ENCODE data around the gene HADHA.

The HADHA gene

GRCh38 chr2:26202981-26203490 is 41.4 kb downstream of the HADHA start:
- Histone ChIP-seq H3K9ac (ENCODE audit: low read length) (no peak overlapping the region), H3K4me3 (ENCODE audit: low read length) (no peak overlapping the region), H3K4me1 (ENCODE audit: low read length) (0 out of 2 replicates have a peak, but pooled peaks cover 4% of the 10 kb centered on the region), H3K27ac (ENCODE audit: low read length) (no peak overlapping the region), H3K4me2 (ENCODE audit: low read length) (no peak overlapping the region), H3K27me3 (ENCODE audit: low read depth, low read length) (no peaks in the 10 kb centered on the region), H3K36me3 (replicated peaks; ENCODE audit: low read depth, low read length) (peaks cover 75% of the 10 kb centered on the region), H3K79me2 (ENCODE audit: low read length) (no peaks in the 10 kb centered on the region), H4K20me1 (ENCODE audit: insufficient read depth, low read length) (no peaks in the 10 kb centered on the region), H2AFZ (ENCODE audit: low read depth, low read length) (no peak overlapping the region), H3K9me3 (ENCODE audit: insufficient read depth, low read length) (peaks cover 4% of the 10 kb centered on the region; the same call in 1 of the 2 replicates)
- TF ChIP-seq EZH2phosphoT487 (IDR thresholded peaks at IDR 0.05; ENCODE audit: low read depth) (no peak), CTCF (IDR thresholded peaks at IDR 0.05; ENCODE audit: low read depth, low read length) (no peak)

- no peaks in the 10 kb centered on the region for H3K79me2 ChIP-seq (ENCODE audit: low read length)
- H2AFZ ChIP-seq (ENCODE audit: low read depth, low read length), result no peak overlapping the region
- H3K4me3 ChIP-seq (ENCODE audit: low read length), result no peak overlapping the region
- no peaks in the 10 kb centered on the region for H3K27me3 ChIP-seq (ENCODE audit: low read depth, low read length)
- peak overlapping the region; percentile 74 for H3K27ac ChIP-seq (ENCODE audit: low read length)
- peaks cover 13% of the 10 kb centered on the region for H3K9me3 ChIP-seq (ENCODE audit: insufficient read depth, low read length)
- TF ChIP-seq CTCF (IDR thresholded peaks at IDR 0.05; ENCODE audit: low read depth, low read length), result no peak
- no peak for TF ChIP-seq EZH2phosphoT487 (IDR thresholded peaks at IDR 0.05; ENCODE audit: low read depth)
- peaks cover 81% of the 10 kb centered on the region for H3K36me3 ChIP-seq (replicated peaks; ENCODE audit: low read depth, low read length)
- peaks cover 23% of the 10 kb centered on the region for H3K4me1 ChIP-seq (ENCODE audit: low read length)
- H3K9ac ChIP-seq (ENCODE audit: low read length), result no peak overlapping the region
- peaks cover 5% of the 10 kb centered on the region for H4K20me1 ChIP-seq (ENCODE audit: insufficient read depth, low read length)
- peak overlapping the region; percentile 27; the same call in 1 of the 2 replicates for H3K4me2 ChIP-seq (ENCODE audit: low read length)
Measured at GRCh38 chr2:26197516-26197915, 46.9 kb downstream of the HADHA start.

- H3K36me3 ChIP-seq (replicated peaks; ENCODE audit: low read depth, low read length), result peaks cover 80% of the 10 kb centered on the region
- H3K4me2 ChIP-seq (ENCODE audit: low read length), result peak overlapping the region; percentile 46
- H3K4me1 ChIP-seq (ENCODE audit: low read length), result peaks cover 23% of the 10 kb centered on the region
Measured at GRCh38 chr2:26196683-26197418, 47.6 kb downstream of the HADHA start.

More at GRCh38 chr2:26196683-26197418, 47.6 kb downstream of the HADHA start:
- H3K27ac ChIP-seq (ENCODE audit: low read length), result peak overlapping the region; percentile 74
- no peak for TF ChIP-seq CTCF (IDR thresholded peaks at IDR 0.05; ENCODE audit: low read depth, low read length)
- TF ChIP-seq EZH2phosphoT487 (IDR thresholded peaks at IDR 0.05; ENCODE audit: low read depth), result no peak
- H3K9ac ChIP-seq (ENCODE audit: low read length), result no peak overlapping the region
- peaks cover 13% of the 10 kb centered on the region for H3K9me3 ChIP-seq (ENCODE audit: insufficient read depth, low read length)
- H2AFZ ChIP-seq (ENCODE audit: low read depth, low read length), result no peak overlapping the region
- H3K79me2 ChIP-seq (ENCODE audit: low read length), result no peaks in the 10 kb centered on the region
- H3K27me3 ChIP-seq (ENCODE audit: low read depth, low read length), result no peaks in the 10 kb centered on the region
- no peak overlapping the region for H3K4me3 ChIP-seq (ENCODE audit: low read length)
- H4K20me1 ChIP-seq (ENCODE audit: insufficient read depth, low read length), result peaks cover 5% of the 10 kb centered on the region
